ENCODE results near the gene SKIDA1. TPM values are rescaled to one million over a fixed set of nuclear protein-coding genes. Genes with fewer than 3 reads are reported as not detected.

The SKIDA1 gene
- total RNA-seq, 1 donor from 2014 or later, result 3.6 TPM

- DNase-seq (no peak), ATAC-seq (no peak)
These were observed 16.7 kb downstream of the SKIDA1 start for GRCh38 chr10:21508706-21509331.

DNA sequence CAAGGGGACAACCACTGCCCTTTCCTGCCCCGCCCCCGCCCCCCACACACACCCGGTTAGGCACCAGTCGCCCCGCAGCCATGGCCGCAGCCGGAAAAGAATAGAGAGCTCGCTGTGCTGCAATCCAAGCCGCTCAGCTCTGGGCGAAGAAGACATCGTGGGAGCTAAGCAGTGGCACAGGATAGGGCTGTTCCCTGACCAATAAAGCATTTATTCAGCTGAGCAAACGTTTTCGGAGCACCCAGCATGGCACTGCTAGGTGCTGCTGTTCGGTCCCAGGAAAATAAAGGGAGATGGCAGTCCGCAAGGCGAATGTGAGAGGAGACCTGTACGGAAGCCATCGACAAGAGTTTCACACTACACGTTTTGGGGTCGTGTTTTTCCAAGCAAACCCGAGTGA, 18.3 kb downstream of the SKIDA1 start:
- no peak for DNase-seq
- intact Hi-C loops (cut with micrococcal nuclease), result no loop called here
- no peak for ATAC-seq

More at GRCh38 chr10:21508706-21509331, 16.7 kb downstream of the SKIDA1 start:
- intact Hi-C loops (cut with micrococcal nuclease), result no loop called here

- no peak for DNase-seq
- ATAC-seq, result no peak
- intact Hi-C loops (cut with micrococcal nuclease), result no loop called here
These were observed 19.1 kb downstream of the SKIDA1 start for GRCh38 chr10:21506351-21506750.

GRCh38 chr10:21505711-21506278, 19.7 kb downstream of the SKIDA1 start:
- no peak for DNase-seq
- intact Hi-C loops (cut with micrococcal nuclease), result no loop called here
- peak; percentile 77 for ATAC-seq

- intact Hi-C loops (cut with micrococcal nuclease), result no loop called here
- DNase-seq (no peak), ATAC-seq (no peak)
These were observed 21.9 kb downstream of the SKIDA1 start for GRCh38 chr10:21503542-21503941.

- DNase-seq, result no peak
- intact Hi-C loops (cut with micrococcal nuclease), result no loop called here
- no peak for ATAC-seq
These were observed 23.1 kb downstream of the SKIDA1 start for GRCh38 chr10:21502348-21502740.

DNA sequence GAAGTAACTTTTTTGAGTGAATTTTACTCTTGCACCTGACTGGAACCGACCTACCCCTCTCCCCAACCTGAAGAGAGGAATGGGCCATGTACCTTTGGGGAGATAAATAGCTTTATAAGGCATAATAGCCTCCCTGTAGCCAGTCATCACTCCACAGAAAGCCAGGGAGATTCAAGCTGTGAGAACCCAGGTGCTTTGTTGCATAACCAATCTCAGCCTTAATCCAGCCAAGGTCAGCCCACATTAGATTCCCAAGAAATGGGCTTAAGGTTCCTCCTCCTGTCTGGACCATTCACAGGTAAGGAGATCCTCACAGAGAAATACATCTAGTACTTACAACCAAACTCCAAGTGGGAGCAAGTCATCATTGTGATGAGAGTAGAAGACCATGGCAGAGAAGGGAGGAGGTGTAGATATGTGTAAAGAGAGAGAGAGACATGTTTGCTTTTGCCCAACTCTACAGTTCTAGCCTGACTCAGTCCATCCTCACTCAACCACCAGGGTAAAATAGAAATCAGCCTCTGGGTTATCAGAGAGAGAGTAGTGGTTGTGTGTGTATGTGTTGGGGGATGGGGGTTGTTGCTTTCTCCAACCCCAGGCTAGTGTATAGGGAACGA, 23.6 kb downstream of the SKIDA1 start:
- intact Hi-C loops (cut with micrococcal nuclease), result no loop called here
- no peak for DNase-seq
- ATAC-seq, result no peak

GRCh38 chr10:21501091-21501490, 24.4 kb downstream of the SKIDA1 start:
- intact Hi-C loops (cut with micrococcal nuclease), result no loop called here
- ATAC-seq (no peak), DNase-seq (no peak)

DNA sequence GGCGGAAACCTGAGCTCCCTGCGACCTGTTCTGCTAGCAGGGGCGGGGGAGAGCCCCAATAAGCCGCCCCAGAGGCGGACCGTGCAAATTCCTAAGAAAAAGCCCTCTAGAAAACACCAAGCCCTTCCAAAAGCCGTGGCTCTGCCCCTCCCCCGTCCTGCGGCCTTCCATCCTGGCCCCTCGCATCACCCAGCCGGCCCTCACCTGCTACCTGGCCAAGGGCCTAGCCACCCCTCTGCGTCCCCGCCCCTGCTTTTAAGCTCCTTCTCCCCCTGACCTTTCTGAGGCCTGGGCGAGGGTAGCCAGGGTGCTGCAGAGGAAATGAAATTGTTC, 24.9 kb downstream of the SKIDA1 start:
- ATAC-seq, result no peak
- DNase-seq, result no peak
- intact Hi-C loops (cut with micrococcal nuclease), result no loop called here

DNA sequence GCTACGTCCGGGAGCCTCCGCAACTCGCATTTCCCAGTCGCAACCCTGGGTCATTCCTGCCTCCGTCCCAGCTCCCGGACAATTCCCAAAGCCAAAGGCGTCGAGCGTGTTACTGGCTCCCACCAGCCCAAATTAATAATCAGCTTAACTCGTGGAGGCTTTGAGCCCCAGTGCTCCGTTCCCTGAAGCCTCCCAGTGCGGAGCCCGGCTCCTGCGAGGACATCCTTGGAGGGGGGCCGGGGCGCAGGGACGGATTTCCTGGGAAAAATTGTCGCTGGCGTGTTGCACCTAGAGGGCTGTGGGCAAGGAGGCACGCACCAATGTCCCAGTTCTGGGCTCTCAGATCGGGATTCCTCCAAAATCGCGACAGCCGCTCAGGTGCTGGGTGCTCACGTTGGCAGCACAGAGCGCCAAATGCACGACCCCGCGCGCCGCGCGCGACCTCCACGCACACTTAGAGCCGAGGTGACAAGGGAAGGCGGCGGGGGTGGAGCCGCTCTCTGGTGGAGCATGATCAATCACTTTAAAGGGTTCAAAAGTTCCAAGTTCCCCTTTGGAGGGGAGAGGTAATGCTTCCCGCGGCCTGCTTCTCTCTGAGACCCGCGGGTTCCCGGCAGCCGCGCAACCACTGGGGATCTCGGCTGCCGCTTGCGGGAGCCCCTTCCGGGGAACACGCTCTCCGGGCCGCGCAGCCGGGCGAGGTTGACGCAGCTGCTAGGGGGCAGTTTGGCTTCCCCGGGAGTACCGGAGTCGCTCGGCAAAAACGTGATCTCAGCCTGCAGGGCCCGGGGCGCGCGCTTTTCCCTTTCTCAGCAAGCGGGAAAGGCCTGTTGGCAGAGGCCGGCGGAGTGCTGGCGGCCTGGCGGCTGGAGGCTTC, 25.5 kb downstream of the SKIDA1 start:
- DNase-seq (peak; percentile 55), ATAC-seq (no peak)

GRCh38 chr10:21498986-21499385, 26.5 kb downstream of the SKIDA1 start:
- intact Hi-C loops (cut with micrococcal nuclease), result loop anchor here (5.0 to 10.0 kb wide), 3 partner anchors 224 to 466 kb away; no protein-coding TSS in a partner anchor
- DNase-seq (no peak), ATAC-seq (no peak)

More for the DNA sequence above, 25.5 kb downstream of the SKIDA1 start:
- intact Hi-C loops (cut with micrococcal nuclease), result loop anchor here (5.0 to 10.0 kb wide), 3 partner anchors 225 to 465 kb away; no protein-coding TSS in a partner anchor

DNA sequence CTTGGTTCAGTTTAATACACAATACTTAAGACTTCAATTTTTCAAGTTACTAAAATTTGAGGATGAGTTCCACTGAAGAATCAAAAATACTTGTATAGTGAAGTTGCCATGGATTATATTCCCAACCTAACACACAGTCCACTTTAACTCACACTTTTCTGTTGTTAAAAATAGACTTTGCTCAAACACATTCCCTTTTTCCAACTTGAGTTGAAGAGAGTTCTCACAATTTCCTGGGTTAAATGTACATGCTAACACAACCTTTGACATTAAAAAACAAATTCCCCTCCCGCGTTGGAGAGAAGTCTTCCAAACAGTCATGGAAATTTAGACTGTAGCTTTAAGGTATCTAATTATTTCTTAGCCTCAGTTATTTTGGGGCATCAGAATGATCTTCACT, 27.1 kb downstream of the SKIDA1 start:
- no peak for DNase-seq
- intact Hi-C loops (cut with micrococcal nuclease), result loop anchor here (5.0 to 10.0 kb wide), 3 partner anchors 224 to 466 kb away; no protein-coding TSS in a partner anchor
- no peak for ATAC-seq

GRCh38 chr10:21497177-21497807, 28.2 kb downstream of the SKIDA1 start:
- ATAC-seq (peak; percentile 72), DNase-seq (peak; percentile 97)
- intact Hi-C loops (cut with micrococcal nuclease), result loop anchor here (5.0 to 10.0 kb wide), 3 partner anchors 222 to 468 kb away; no protein-coding TSS in a partner anchor

- ATAC-seq, result peak; percentile 76
- intact Hi-C loops (cut with micrococcal nuclease), result loop anchor here (5.0 to 10.0 kb wide), 3 partner anchors 222 to 468 kb away; no protein-coding TSS in a partner anchor
- DNase-seq, result peak; percentile 70
These were observed 28.9 kb downstream of the SKIDA1 start for GRCh38 chr10:21496343-21497176.

DNA sequence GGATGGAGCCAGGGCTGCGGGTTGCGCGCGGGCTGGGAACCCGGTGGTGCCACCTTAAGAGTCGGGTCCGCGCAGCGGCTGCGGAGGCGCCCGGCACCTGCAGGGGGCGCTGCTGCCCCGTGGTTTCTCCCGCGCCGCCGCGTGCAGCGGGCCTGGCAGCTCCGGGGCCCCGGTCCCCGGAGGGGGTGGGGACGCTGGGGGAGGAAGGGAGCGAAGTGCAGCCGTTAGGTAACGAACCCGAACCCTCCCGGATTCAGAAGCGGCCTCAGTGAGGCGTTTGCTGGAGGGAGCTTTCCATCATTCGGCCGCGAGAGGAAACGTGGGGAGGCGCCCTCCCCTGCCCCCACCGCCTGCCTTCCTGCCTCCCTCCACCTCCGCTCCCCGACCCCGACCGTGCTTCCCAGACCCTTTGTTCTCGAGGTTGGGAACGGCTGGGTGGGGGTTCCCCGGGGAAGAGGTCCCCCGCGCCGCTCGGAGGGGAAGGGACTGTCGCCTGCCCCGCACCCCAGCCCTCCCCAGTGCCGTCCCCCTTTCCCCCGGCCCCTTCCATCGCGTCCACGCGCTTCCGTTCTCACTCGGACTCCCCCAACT, 29.6 kb downstream of the SKIDA1 start:
- ATAC-seq (peak; percentile 89), DNase-seq (peak; percentile 92)
- intact Hi-C loops (cut with micrococcal nuclease), result loop anchor here (5.0 to 10.0 kb wide), 3 partner anchors 221 to 469 kb away; no protein-coding TSS in a partner anchor

GRCh38 chr10:21495002-21495751, 30.3 kb downstream of the SKIDA1 start:
- peak; percentile 1 for ATAC-seq
- peak; percentile 36 for DNase-seq
- intact Hi-C loops (cut with micrococcal nuclease), result loop anchor here (5.0 to 10.0 kb wide), 3 partner anchors 220 to 470 kb away; no protein-coding TSS in a partner anchor

All from left ventricle myocardium superior (tissue), 1 donor.